G401.6 (cell line): Measurements from ENCODE around the gene PTPRD.

Experiments
- FAIRE-seq: peaks from 2 replicates; lab custom pipeline; 2012; peaks lifted over from hg19 to GRCh38; lab: Jason Lieb, UNC

The PTPRD gene

GRCh38 chr9:8491563-8491962 is 2121.2 kb downstream of the PTPRD start:
- no peak for FAIRE-seq

DNA sequence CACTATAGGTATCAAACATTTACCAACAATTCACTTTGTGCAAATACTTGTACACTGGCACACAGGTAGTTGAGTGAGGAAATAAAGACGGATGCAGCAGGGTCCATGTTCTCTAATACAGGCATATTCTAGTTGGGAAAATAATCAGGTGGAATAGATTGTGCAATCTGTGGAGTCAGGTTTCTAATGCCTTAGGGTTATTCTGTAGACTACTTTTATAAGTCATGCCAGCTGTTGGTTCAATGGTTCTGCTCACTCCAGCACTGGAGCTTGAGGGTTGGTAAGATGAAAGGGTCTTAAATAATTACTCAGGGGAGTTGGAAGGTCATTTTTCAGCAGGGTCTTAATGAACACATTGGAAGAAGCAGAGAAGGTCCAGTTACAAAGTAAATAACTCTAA is 2123.0 kb downstream of the PTPRD start:
- no peak for FAIRE-seq

- no peak for FAIRE-seq
Measured at GRCh38 chr9:8486095-8486494, 2126.7 kb downstream of the PTPRD start.

GRCh38 chr9:8484597-8485191 is 2128.1 kb downstream of the PTPRD start:
- no peak for FAIRE-seq

DNA sequence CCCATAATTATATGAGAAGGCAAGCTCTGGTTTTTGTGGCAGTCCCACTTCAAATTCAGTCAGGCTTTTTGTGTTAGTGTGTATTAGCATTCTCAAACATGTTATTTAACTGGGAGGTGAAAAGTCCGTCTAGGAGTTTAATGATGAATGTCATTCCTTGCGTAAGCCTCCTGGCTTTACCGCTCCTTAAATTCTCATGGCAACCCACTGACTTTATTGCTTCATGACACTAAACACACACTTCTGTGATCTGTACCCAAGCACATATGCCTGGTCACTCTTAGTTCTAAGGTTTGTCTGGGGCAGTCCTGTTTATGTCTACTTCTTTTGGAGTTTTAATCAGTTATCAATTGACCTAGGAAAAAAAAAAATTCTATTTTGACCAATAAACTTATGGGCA is 2135.4 kb downstream of the PTPRD start:
- FAIRE-seq = no peak

DNA sequence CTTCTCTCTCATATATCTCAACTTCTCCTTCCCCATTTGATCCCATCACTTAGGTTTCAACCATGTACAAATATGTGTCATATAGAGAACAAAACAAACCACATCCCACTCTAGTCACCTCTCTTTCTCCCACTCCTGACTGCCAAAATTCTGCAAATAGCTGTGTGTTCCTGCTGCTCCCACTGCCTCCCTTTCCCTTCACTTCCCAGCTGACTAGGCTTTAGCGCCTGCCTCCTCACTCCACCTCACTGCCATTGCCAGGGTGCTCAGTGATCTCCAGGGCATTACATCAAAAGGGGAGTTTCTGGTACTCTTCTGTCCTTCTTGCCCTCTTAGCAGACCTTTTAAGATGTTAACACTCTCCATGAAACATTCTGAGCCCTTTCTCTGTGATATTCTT is 2137.9 kb downstream of the PTPRD start:
- FAIRE-seq = no peak

GRCh38 chr9:8473244-8474020 is 2139.4 kb downstream of the PTPRD start:
- no peak for FAIRE-seq

- FAIRE-seq = no peak
Measured at GRCh38 chr9:8468045-8468637, 2144.7 kb downstream of the PTPRD start.

DNA sequence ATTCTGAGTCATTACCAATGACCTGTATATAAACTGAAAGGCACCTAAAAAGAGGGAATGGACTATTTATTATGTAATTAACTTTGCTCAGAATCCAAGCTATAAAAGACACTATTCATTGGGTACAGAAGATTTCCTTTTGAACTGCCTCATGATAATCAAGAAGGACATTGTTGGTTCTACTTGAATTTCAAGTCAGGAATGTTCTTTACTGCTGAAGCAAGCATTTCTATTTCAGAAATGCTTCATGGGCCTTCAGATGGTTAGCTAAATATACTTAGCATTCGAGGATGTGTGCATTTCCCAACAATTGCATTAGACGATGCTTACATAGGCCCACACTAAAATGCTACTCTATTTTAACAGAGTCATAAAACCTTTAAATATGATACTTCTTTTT is 2155.0 kb downstream of the PTPRD start:
- FAIRE-seq = no peak

GRCh38 chr9:8457055-8457454 is 2155.7 kb downstream of the PTPRD start:
- no peak for FAIRE-seq

GRCh38 chr9:8456344-8456743 is 2156.5 kb downstream of the PTPRD start:
- no peak for FAIRE-seq

DNA sequence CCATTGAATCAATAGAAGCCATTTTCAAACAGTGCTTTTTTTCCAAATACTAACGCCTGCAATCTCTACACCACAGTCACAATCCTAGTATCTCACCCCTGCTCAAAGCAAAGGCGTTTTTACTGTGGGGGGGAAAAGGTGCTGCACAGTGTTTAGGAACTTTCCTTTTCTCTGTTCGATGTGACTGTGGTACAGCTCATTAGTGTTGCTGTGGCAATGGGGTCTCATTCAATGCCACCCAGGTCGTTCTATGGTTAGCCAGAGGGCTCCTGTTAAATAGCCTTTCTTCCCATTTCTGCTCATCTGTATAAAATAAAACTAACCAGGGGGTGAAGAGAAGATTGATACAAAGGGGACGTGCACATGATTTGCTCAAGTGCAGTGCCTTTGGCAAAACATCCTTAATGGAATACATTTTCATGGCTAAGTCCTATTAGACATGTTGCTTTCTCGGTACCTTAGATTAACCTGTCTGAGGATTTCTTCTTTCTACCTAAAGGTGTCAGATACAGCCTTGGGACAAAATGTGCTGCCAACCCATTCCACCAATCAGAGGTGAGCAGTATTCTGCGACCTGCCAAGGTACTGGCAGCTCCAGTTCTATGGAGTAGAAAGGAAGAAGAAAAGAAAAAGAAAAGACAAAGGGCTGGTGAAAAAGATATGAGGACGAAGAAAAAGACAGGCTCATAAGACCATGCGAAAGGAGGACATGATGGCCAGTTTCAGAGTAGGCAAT is 2161.8 kb downstream of the PTPRD start:
- FAIRE-seq = no peak

DNA sequence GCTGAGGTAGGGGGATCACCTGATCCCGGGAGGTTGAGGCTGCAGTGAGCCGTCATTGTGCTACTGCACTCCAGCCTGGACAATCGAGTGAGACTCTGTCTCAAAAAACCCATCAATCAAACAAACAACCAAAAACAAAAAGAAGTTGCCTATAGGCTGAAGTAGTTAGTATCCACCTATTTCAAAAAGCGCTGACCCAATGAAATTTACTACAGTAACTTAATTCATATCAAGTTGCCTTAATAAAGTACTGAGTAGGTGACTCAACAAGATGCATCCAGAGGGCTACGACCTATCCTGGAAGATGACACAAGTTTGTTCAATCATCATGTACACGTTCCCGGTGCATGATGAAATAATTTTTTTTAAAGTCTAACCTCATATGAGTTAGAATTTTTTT is 2164.6 kb downstream of the PTPRD start:
- FAIRE-seq = no peak

DNA sequence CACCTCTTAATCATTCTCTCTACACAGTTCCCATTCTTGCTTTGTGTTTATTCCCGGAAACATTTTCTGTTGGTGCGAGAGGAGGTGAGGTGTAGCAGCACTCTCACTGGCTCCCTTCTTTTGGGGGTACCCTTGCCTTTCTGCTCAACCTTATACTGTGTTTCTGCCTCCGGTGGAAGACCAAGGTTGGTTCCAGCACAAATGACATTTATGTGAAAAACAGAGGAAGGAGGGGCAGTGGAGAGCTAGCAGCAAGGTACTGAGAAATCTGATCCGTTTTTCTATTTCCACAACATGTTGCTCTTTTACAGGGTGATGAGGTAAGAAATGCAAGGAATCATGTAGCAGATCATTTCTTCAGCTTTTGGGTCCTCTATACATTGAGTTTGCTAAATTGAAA is 2165.2 kb downstream of the PTPRD start:
- no peak for FAIRE-seq

DNA sequence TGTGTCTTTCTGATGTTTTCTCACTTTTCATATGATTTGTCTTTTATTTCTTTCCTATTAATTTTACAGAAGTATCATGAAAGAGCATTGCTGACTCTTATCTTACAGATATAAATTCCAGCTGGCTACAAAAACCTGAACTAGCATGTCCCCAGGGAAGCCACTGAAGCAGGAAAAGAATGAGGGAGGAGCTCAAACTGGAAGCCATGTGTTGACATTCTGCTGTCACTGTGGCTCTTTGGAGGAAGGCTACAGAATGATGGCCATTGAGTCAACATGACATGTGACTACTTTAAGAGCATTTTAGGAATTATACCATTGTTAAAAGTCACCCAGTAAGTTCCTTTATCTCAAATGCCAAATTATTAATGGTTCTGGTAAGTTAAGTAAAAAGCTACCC is 2174.9 kb downstream of the PTPRD start:
- no peak for FAIRE-seq

GRCh38 chr9:8437259-8437658 is 2175.5 kb downstream of the PTPRD start:
- no peak for FAIRE-seq

DNA sequence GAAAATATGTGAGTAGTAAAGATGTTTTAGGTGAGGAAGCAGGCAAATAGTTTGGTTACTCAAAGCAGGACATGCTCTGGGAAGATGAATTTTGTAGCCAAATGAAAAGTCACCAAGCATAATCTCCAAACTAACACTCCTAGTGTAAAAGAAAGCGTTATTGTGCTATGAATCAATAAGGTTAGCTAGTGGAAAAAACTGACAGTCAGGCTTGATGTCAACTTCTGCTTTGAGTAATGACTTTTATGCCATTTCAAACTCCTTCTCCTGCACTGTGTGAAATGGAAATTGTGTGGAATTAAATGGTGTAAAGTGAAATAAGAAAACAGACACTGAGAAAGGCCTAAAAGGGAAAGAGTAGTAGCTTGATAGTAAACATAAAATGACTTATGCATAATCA is 2176.0 kb downstream of the PTPRD start:
- FAIRE-seq = no peak

GRCh38 chr9:8434621-8435020 is 2178.2 kb downstream of the PTPRD start:
- FAIRE-seq = no peak

- no peak for FAIRE-seq
Measured at GRCh38 chr9:8432224-8432623, 2180.6 kb downstream of the PTPRD start.

- no peak for FAIRE-seq
Measured at GRCh38 chr9:8431505-8431904, 2181.3 kb downstream of the PTPRD start.

DNA sequence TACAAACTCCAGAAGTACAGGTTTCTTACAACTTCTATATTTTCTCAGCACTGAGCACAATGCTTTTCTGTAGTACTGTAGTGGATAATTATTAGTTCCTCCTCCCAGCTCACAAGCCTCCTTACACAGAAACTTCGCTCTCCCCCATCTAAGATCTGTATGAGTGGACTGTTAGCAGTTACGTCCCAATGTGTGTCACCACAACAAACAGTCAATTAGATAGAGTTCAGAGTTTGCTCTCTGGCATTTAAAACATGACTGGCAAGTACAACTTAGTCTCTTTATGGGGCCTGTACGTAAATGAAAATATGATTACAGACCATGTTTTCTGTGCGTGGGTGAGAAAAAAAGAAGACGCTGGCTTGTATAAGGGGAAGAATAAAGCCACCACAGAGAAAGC is 2181.9 kb downstream of the PTPRD start:
- no peak for FAIRE-seq

DNA sequence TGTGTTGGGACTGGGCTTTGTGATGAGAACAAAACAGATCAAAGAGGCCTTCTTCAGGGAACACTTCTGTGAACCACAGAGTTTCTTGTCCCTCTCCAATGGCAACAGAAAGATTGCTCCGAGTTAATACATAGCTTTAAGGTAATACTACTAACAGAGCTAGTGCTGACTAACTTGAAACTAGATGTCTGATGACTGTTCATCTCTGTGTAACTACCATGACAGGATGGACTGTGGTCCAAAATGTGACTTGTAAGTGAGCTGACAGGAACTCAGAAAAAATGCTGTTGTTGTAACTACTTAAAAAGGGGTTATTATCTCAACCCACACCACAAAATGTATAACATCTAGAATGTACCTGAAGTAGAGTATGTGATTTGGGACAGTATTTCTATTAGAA is 2183.0 kb downstream of the PTPRD start:
- no peak for FAIRE-seq

- no peak for FAIRE-seq
Measured at GRCh38 chr9:8429157-8429556, 2183.6 kb downstream of the PTPRD start.
